Thoracic aorta (tissue), 2 donors: ENCODE results near the gene ZNF184. TPM values are rescaled to one million over a fixed set of nuclear protein-coding genes. Genes with fewer than 3 reads are reported as not detected.

Experiments
- ATAC-seq: fragments of 150-250 bp; one replicate; pipeline ENCODE4 v1.8.0; 2017; ENCODE audit warnings: low read depth; ENCODE audit not compliant: insufficient number of reproducible peaks, low FRiP score
- DNase-seq: peaks from one replicate; pipeline ENCODE4 v3.0.0-alpha.2; 2020; ENCODE audit warnings: low spot score
- H3K27ac ChIP-seq, 2 donors: fragments of 200-600 bp; sonication (generic); 1 replicate in 1 of 2; 2 replicates in 1 of 2; pipeline ENCODE4 v1.5.1; 2016; ENCODE audit warnings: mild to moderate bottlenecking in 2 of 2, moderate library complexity in 2 of 2
- H3K27me3 ChIP-seq: fragments of 200-600 bp; sonication (generic); replicated peaks from 2 replicates; pipeline ENCODE4 v1.6.0; 2016; ENCODE audit warnings: mild to moderate bottlenecking; ENCODE audit not compliant: insufficient read depth
- H3K36me3 ChIP-seq: fragments of 200-600 bp; sonication (generic); one replicate; pipeline ENCODE4 v1.5.1; 2016
- H3K4me1 ChIP-seq, 2 donors: fragments of 200-600 bp; sonication (generic); 1 replicate in 1 of 2; 2 replicates in 1 of 2; pipeline versions ENCODE4 v1.5.1 to v1.6.0; 2016; ENCODE audit warnings: low read depth in 2 of 2, mild to moderate bottlenecking in 1 of 2; ENCODE audit not compliant: control insufficient read depth in 1 of 2
- H3K4me3 ChIP-seq: fragments of 200-600 bp; sonication (generic); 2 replicates; pipeline ENCODE4 v1.5.1; 2016; ENCODE audit warnings: mild to moderate bottlenecking
- H3K9me3 ChIP-seq: fragments of 200-600 bp; sonication (generic); 2 replicates; pipeline ENCODE4 v1.5.1; 2016
- CTCF ChIP-seq: fragments of 200-600 bp; sonication (generic); IDR thresholded peaks from one replicate; pipeline ENCODE4 v1.5.1; 2019; ENCODE audit warnings: antibody characterized with exemption
- total RNA-seq, 2 donors: library from RNA; depleted of rRNA; stranded (reverse); fragments of >200 nt; gene quantifications; one replicate each; pipeline versions ENCODE4 v1.1.0 to v1.2.3, GENCODE V29; 2016

The ZNF184 gene
- total RNA-seq, 2 donors from 2014 or later, result 3.4 to 5.0 TPM

GRCh38 chr6:27451660-27452390 lies 21.1 kb downstream of the ZNF184 start:
- Histone ChIP-seq H3K9me3 (peaks cover 82% of the 10 kb centered on the region), H3K4me3 (no peak overlapping the region), H3K27me3 (no peaks in the 10 kb centered on the region), H3K36me3 (peaks cover 59% of the 10 kb centered on the region), H3K27ac (no peak overlapping the region), H3K4me1 (no peaks in the 10 kb centered on the region)
- no peak for TF ChIP-seq CTCF
- ATAC-seq, result no peak
- no peak for DNase-seq

GRCh38 chr6:27448456-27448855 lies 24.4 kb downstream of the ZNF184 start:
- DNase-seq, result no peak
- no peaks in the 10 kb centered on the region for H3K27me3 ChIP-seq
- H3K36me3 ChIP-seq, result peaks cover 27% of the 10 kb centered on the region
- peaks cover 86% of the 10 kb centered on the region for H3K9me3 ChIP-seq
- no peak for ATAC-seq
- no peak for TF ChIP-seq CTCF
- no peak overlapping the region for H3K27ac ChIP-seq
- no peak overlapping the region for H3K4me3 ChIP-seq
- H3K4me1 ChIP-seq, result no peaks in the 10 kb centered on the region

GRCh38 chr6:27442932-27443331 lies 30.0 kb downstream of the ZNF184 start:
- H3K36me3 ChIP-seq, result no peaks in the 10 kb centered on the region
- H3K4me1 ChIP-seq, result no peaks in the 10 kb centered on the region
- peaks cover 42% of the 10 kb centered on the region for H3K9me3 ChIP-seq
- no peak overlapping the region for H3K4me3 ChIP-seq
- TF ChIP-seq CTCF, result no peak
- no peak overlapping the region for H3K27ac ChIP-seq
- DNase-seq (no peak), ATAC-seq (no peak)
- no peaks in the 10 kb centered on the region for H3K27me3 ChIP-seq

GRCh38 chr6:27441001-27441400 lies 31.9 kb downstream of the ZNF184 start:
- Histone ChIP-seq H3K36me3 (no peaks in the 10 kb centered on the region), H3K4me3 (no peak overlapping the region), H3K27ac (no peak overlapping the region), H3K27me3 (no peaks in the 10 kb centered on the region), H3K9me3 (peaks cover 28% of the 10 kb centered on the region), H3K4me1 (no peaks in the 10 kb centered on the region)
- TF ChIP-seq CTCF, result no peak
- ATAC-seq (no peak), DNase-seq (no peak)

- Histone ChIP-seq H3K4me1 (no peaks in the 10 kb centered on the region), H3K9me3 (peaks cover 24% of the 10 kb centered on the region), H3K27me3 (no peaks in the 10 kb centered on the region), H3K27ac (no peak overlapping the region), H3K4me3 (no peak overlapping the region), H3K36me3 (no peaks in the 10 kb centered on the region)
- ATAC-seq (no peak), DNase-seq (no peak)
- TF ChIP-seq CTCF, result no peak
These were observed 33.5 kb downstream of the ZNF184 start for GRCh38 chr6:27439371-27439770.
